Tibial nerve (tissue), 4 donors: ENCODE measurements around the gene RNF13. TPM values are rescaled to one million over a fixed set of nuclear protein-coding genes. Genes with fewer than 3 reads are reported as not detected.

Experiments
- DNase-seq, 2 donors: peaks; one replicate each; pipeline ENCODE4 v3.0.0-alpha.2; 2019; ENCODE audit warnings: low spot score in 2 of 2
- H3K27ac ChIP-seq, 4 donors: fragments of 200-600 bp; sonication (generic) in 3 of 4; one replicate each; pipeline ENCODE4 v1.5.1; 2017 to 2019; ENCODE audit warnings: mild to moderate bottlenecking in 1 of 4
- H3K27me3 ChIP-seq, 2 donors: fragments of 200-600 bp; sonication (generic) in 1 of 2; one replicate each; pipeline versions ENCODE4 v1.5.1 to v1.6.0; 2017 to 2019
- H3K36me3 ChIP-seq, 3 donors: fragments of 200-600 bp; sonication (generic); one replicate each; pipeline ENCODE4 v1.5.1; 2018 to 2019
- H3K4me1 ChIP-seq, 4 donors: fragments of 200-600 bp; sonication (generic) in 3 of 4; one replicate each; pipeline ENCODE4 v1.5.1; 2017 to 2019
- H3K4me3 ChIP-seq, 4 donors: fragments of 200-600 bp; sonication (generic) in 3 of 4; one replicate each; pipeline ENCODE4 v1.5.1; 2017 to 2019; ENCODE audit warnings: mild to moderate bottlenecking in 1 of 4, moderate library complexity in 1 of 4
- H3K9me3 ChIP-seq, 4 donors: fragments of 200-600 bp; sonication (generic) in 3 of 4; one replicate each; pipeline ENCODE4 v1.5.1; 2017 to 2019
- CTCF ChIP-seq, 5 experiments: fragments of 200-600 bp in 3 of 5; fragments of 450-650 bp in 2 of 5; sonication (generic) in 3 of 5; IDR thresholded peaks; one replicate each; pipeline ENCODE4 v1.5.1; 2016 to 2019; ENCODE audit warnings: antibody characterized with exemption in 5 of 5, mild to moderate bottlenecking in 3 of 5, moderate library complexity in 2 of 5
- EP300 ChIP-seq, 2 donors: sonication (generic); formaldehyde crosslinking; IDR thresholded peaks; one replicate each; pipeline ENCODE4 v1.6.1; 2017; ENCODE audit warnings: antibody characterized with exemption in 2 of 2, mild to moderate bottlenecking in 1 of 2
- POLR2A ChIP-seq, 2 donors: fragments of 450-650 bp; IDR thresholded peaks; one replicate each; pipeline ENCODE4 v1.6.1; 2017; ENCODE audit warnings: antibody characterized with exemption in 2 of 2, mild to moderate bottlenecking in 2 of 2, moderate library complexity in 2 of 2
- WGBS, 2 donors: methylation state at CpG; one replicate each; pipeline ENCODE4 v1.1.5; 2018; 5-methylcytosine and 5-hydroxymethylcytosine counted together
- total RNA-seq, 4 donors: library from RNA; depleted of rRNA; stranded (reverse); fragments of >200 nt; gene quantifications; one replicate each; pipeline ENCODE4 v1.1.0, GENCODE V29; 2016

The RNF13 gene
- total RNA-seq, 4 donors from 2014 or later, result 107 to 142 (median 128) TPM

- TF ChIP-seq CTCF (IDR thresholded peaks at IDR 0.05) (no peak), POLR2A (IDR thresholded peaks at IDR 0.05) (no peak), EP300 (IDR thresholded peaks at IDR 0.05) (no peak)
- H3K9me3 ChIP-seq, result peaks cover 0 to 2% (median 0%) of the 10 kb centered on the region in 4 donors
- H3K4me1 ChIP-seq, result no peaks in the 10 kb centered on the region
- no peak overlapping the region for H3K4me3 ChIP-seq
- H3K27me3 ChIP-seq, result no peaks in the 10 kb centered on the region
- H3K36me3 ChIP-seq, result peaks cover 0 to 50% (median 0%) of the 10 kb centered on the region in 3 donors
- no peak overlapping the region for H3K27ac ChIP-seq
- 77 to 78% methylated on average over 3 of the region's 3 CpGs for WGBS, 2 donors
- no peak for DNase-seq
Measured at GRCh38 chr3:149860881-149861280, 47.9 kb downstream of the RNF13 start.

GRCh38 chr3:149867563-149867962 lies 54.5 kb downstream of the RNF13 start:
- Histone ChIP-seq H3K36me3 (peaks cover 0 to 46% (median 4%) of the 10 kb centered on the region in 3 donors), H3K9me3 (peaks cover 0 to 30% (median 4%) of the 10 kb centered on the region in 4 donors), H3K27me3 (no peaks in the 10 kb centered on the region), H3K4me1 (no peaks in the 10 kb centered on the region), H3K27ac (no peak overlapping the region), H3K4me3 (no peak overlapping the region)
- WGBS, 2 donors, result 50 to 95% methylated on average over 1 of the region's 1 CpG
- DNase-seq, result no peak
- TF ChIP-seq POLR2A (IDR thresholded peaks at IDR 0.05) (no peak), CTCF (IDR thresholded peaks at IDR 0.05) (no peak), EP300 (IDR thresholded peaks at IDR 0.05) (no peak)

GRCh38 chr3:149871855-149872254 lies 58.8 kb downstream of the RNF13 start:
- Histone ChIP-seq H3K4me1 (peaks cover 0 to 15% (median 3%) of the 10 kb centered on the region in 4 donors), H3K4me3 (no peak overlapping the region), H3K9me3 (peaks cover 0 to 18% (median 4%) of the 10 kb centered on the region in 4 donors), H3K27me3 (no peaks in the 10 kb centered on the region), H3K27ac (no peak overlapping the region), H3K36me3 (peaks cover 0 to 24% (median 4%) of the 10 kb centered on the region in 3 donors)
- 90 to 94% methylated on average over 3 of the region's 3 CpGs for WGBS, 2 donors
- no peak for DNase-seq
- TF ChIP-seq POLR2A (IDR thresholded peaks at IDR 0.05) (no peak), CTCF (IDR thresholded peaks at IDR 0.05) (no peak), EP300 (IDR thresholded peaks at IDR 0.05) (no peak)

GRCh38 chr3:149872589-149872988 lies 59.6 kb downstream of the RNF13 start:
- TF ChIP-seq POLR2A (IDR thresholded peaks at IDR 0.05), result no peak
- Histone ChIP-seq H3K9me3 (peaks cover 0 to 11% (median 4%) of the 10 kb centered on the region in 4 donors), H3K27ac (no peak overlapping the region), H3K4me1 (peaks cover 0 to 15% (median 3%) of the 10 kb centered on the region in 4 donors), H3K4me3 (no peak overlapping the region), H3K36me3 (peaks cover 0 to 17% (median 4%) of the 10 kb centered on the region in 3 donors), H3K27me3 (no peaks in the 10 kb centered on the region)
- WGBS, 2 donors, result 95 to 96% methylated on average over 2 of the region's 2 CpGs
- DNase-seq, result no peak

GRCh38 chr3:149877668-149878067 lies 64.7 kb downstream of the RNF13 start:
- Histone ChIP-seq H3K4me1 (peaks cover 0 to 20% (median 3%) of the 10 kb centered on the region in 4 donors), H3K27me3 (no peaks in the 10 kb centered on the region), H3K27ac (no peak overlapping the region), H3K4me3 (no peak overlapping the region), H3K36me3 (peaks cover 0 to 2% (median 0%) of the 10 kb centered on the region in 3 donors), H3K9me3 (no peaks in the 10 kb centered on the region)
- WGBS, 2 donors, result 97% methylated on average over 1 of the region's 1 CpG
- no peak for TF ChIP-seq EP300 (IDR thresholded peaks at IDR 0.05)
- no peak for TF ChIP-seq CTCF (IDR thresholded peaks at IDR 0.05)
- no peak for TF ChIP-seq POLR2A (IDR thresholded peaks at IDR 0.05)
- no peak for DNase-seq
